ENCODE data around the gene MDH1B. TPM values are rescaled to one million over a fixed set of nuclear protein-coding genes. Genes with fewer than 3 reads are reported as not detected.

Gene MDH1B
- total RNA-seq, 1 donor from 2014 or later = 1.2 TPM

- H3K27ac Mint-ChIP-seq (ENCODE audit: unreplicated experiment) = no peak overlapping the region
- no peaks in the 10 kb centered on the region for H3K4me1 Mint-ChIP-seq (ENCODE audit: unreplicated experiment)
- H3K27me3 Mint-ChIP-seq (ENCODE audit: unreplicated experiment) = peaks cover 40% of the 10 kb centered on the region
- no peak for TF ChIP-seq CTCF (IDR thresholded peaks at IDR 0.05)
- H3K36me3 Mint-ChIP-seq (ENCODE audit: unreplicated experiment) = no peaks in the 10 kb centered on the region
- DNase-seq (ENCODE audit: extremely low spot score, unreplicated experiment) = no peak
- H3K4me3 Mint-ChIP-seq (ENCODE audit: unreplicated experiment) = no peak overlapping the region
- H3K9me3 Mint-ChIP-seq (ENCODE audit: unreplicated experiment) = no peaks in the 10 kb centered on the region
Observed at GRCh38 chr2:206701952-206702605, 63.0 kb downstream of the MDH1B start.

DNA sequence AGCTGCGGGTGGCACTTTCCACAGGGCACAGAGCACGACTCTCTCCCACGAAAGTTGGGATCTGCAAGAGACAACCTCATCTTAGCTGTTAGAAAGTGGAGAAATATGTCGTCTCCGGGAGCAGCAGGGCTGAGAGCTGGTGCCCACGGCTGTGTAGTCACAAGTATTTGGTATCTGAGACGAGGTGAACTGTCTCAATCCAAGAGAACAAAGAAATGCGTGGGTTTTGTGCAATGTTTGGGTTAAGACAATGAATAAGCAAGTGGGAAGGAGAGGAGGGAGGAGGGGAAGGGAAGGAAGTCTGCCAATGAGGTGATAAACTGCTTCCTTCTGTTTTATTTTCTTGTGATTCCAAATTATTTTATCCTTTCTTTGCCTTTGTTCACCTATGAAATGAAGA, 65.0 kb downstream of the MDH1B start:
- Mint-ChIP-seq H3K9me3 (ENCODE audit: unreplicated experiment) (no peaks in the 10 kb centered on the region), H3K4me1 (ENCODE audit: unreplicated experiment) (no peaks in the 10 kb centered on the region), H3K36me3 (ENCODE audit: unreplicated experiment) (no peaks in the 10 kb centered on the region), H3K27me3 (ENCODE audit: unreplicated experiment) (peaks cover 45% of the 10 kb centered on the region), H3K27ac (ENCODE audit: unreplicated experiment) (no peak overlapping the region), H3K4me3 (ENCODE audit: unreplicated experiment) (no peak overlapping the region)
- TF ChIP-seq CTCF (IDR thresholded peaks at IDR 0.05) = no peak
- no peak for DNase-seq (ENCODE audit: extremely low spot score, unreplicated experiment)

DNA sequence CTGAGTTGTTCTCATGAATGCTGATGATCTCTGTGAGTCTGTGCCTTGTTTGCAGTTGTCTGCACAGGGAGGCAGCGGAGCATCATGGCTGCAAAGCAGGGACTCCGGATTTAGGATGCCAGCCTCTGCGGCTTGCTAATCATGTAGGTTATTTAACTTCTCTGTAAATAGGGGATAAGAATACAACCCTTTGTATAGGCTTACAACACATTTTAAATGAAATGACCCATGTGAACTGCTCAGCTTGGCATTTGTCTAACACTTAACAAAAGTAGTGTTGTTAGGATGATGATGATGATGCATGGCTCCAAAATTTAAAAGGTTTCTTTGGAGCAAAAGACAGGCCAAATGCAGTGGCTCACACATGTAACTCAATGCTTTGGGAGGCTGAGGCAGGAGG, 66.3 kb downstream of the MDH1B start:
- H3K4me1 Mint-ChIP-seq (ENCODE audit: unreplicated experiment) = no peaks in the 10 kb centered on the region
- no peak overlapping the region for H3K4me3 Mint-ChIP-seq (ENCODE audit: unreplicated experiment)
- H3K27me3 Mint-ChIP-seq (ENCODE audit: unreplicated experiment) = peaks cover 42% of the 10 kb centered on the region
- H3K9me3 Mint-ChIP-seq (ENCODE audit: unreplicated experiment) = no peaks in the 10 kb centered on the region
- DNase-seq (ENCODE audit: extremely low spot score, unreplicated experiment) = no peak
- no peak overlapping the region for H3K27ac Mint-ChIP-seq (ENCODE audit: unreplicated experiment)
- no peaks in the 10 kb centered on the region for H3K36me3 Mint-ChIP-seq (ENCODE audit: unreplicated experiment)
- TF ChIP-seq CTCF (IDR thresholded peaks at IDR 0.05) = no peak

GRCh38 chr2:206696910-206697309, 68.2 kb downstream of the MDH1B start:
- Mint-ChIP-seq H3K4me3 (ENCODE audit: unreplicated experiment) (no peak overlapping the region), H3K36me3 (ENCODE audit: unreplicated experiment) (no peaks in the 10 kb centered on the region), H3K4me1 (ENCODE audit: unreplicated experiment) (no peaks in the 10 kb centered on the region), H3K27me3 (ENCODE audit: unreplicated experiment) (peaks cover 49% of the 10 kb centered on the region), H3K9me3 (ENCODE audit: unreplicated experiment) (no peaks in the 10 kb centered on the region), H3K27ac (ENCODE audit: unreplicated experiment) (no peak overlapping the region)
- no peak for TF ChIP-seq CTCF (IDR thresholded peaks at IDR 0.05)
- DNase-seq (ENCODE audit: extremely low spot score, unreplicated experiment) = no peak

DNA sequence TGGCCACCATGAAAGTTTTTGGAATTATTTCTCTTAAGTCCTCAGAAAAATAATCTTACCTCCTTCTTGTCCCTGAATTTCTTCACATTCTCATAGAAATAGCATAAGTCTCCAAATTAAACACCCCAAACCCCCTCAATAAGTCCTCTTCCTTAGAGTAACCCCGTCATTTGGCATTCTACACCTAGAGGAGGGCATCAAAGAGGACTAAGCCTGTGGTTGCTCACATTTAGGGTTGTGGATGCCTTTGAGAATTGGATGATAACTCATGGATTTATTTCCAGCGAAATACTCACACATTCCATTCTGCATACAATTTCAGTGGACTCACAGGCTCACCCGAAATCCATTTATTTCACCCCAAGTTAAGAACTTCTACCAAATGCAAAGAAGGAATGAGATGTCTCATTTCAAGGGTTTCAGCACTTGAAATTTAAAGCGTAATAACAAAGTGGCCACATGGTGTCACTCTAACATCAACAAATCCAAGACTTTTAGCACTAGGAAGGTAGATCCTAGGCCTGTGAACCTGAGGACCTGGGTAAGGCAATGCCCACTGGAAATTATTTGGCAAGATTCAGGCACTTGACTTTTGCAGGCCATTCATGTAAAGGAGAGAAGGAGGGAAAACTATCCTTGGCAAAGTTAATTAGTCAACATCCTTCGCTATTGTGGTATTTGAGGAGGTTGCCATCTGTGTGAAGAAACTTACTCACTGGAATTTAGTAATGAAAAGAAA, 71.6 kb downstream of the MDH1B start:
- DNase-seq (ENCODE audit: extremely low spot score, unreplicated experiment) = no peak
- Mint-ChIP-seq H3K36me3 (ENCODE audit: unreplicated experiment) (no peaks in the 10 kb centered on the region), H3K27ac (ENCODE audit: unreplicated experiment) (no peak overlapping the region), H3K4me1 (ENCODE audit: unreplicated experiment) (no peaks in the 10 kb centered on the region), H3K9me3 (ENCODE audit: unreplicated experiment) (no peaks in the 10 kb centered on the region), H3K4me3 (ENCODE audit: unreplicated experiment) (no peak overlapping the region), H3K27me3 (ENCODE audit: unreplicated experiment) (peaks cover 42% of the 10 kb centered on the region)
- peak; percentile 72 for TF ChIP-seq CTCF (IDR thresholded peaks at IDR 0.05)

Data from osteocyte (in vitro differentiated cells).